HepG2 (cell line): ENCODE data around the gene HNRNPUL1. TPM values are rescaled to one million over a fixed set of nuclear protein-coding genes. Genes with fewer than 3 reads are reported as not detected.
A peak's percentile ranks its signal among the peaks of the same experiment; 100 is the strongest.

Source experiments
- LCORL ChIP-seq, 2 experiments: fragments of 450-650 bp in 1 of 2; sonication (generic) in 1 of 2; formaldehyde crosslinking in 1 of 2; IDR thresholded peaks; 2 replicates each; pipeline versions ENCODE4 v1.5.0 to v1.6.1; 2017 to 2020; ENCODE audit warnings: antibody characterized with exemption in 1 of 2, missing genetic modification reagents in 1 of 2
- PPARG ChIP-seq: conservative IDR thresholded peaks from 2 replicates; pipeline ENCODE4 v1.6.1; 2016; ENCODE audit warnings: missing biosample characterization, missing genetic modification reagents
- RELA ChIP-seq: sonication (generic); formaldehyde crosslinking; IDR thresholded peaks from 2 replicates; pipeline ENCODE4 v1.4.0; 2020; ENCODE audit warnings: missing genetic modification reagents
- ZNF234 ChIP-seq: sonication (generic); formaldehyde crosslinking; conservative IDR thresholded peaks from 2 replicates; pipeline ENCODE4 v1.5.1; 2020; ENCODE audit warnings: mild to moderate bottlenecking, missing genetic modification reagents
- ZNF772 ChIP-seq: sonication (generic); formaldehyde crosslinking; IDR thresholded peaks from 2 replicates; pipeline ENCODE4 v1.5.0; 2020; ENCODE audit warnings: mild to moderate bottlenecking, missing genetic modification reagents
- polyA plus RNA-seq, 8 experiments: library from polyadenylated mRNA; depleted of rRNA in 3 of 8; stranded (reverse) in 7 of 8; unstranded in 1 of 8; fragments of >200 nt; fragmentation: Illumina TruSeq in 4 of 8; extraction: Trizol in 4 of 8; gene quantifications; 2 replicates each; pipeline versions ENCODE4 v1.2.1 to v1.2.3, GENCODE V29; 2011 to 2016; ENCODE audit warnings: low read depth in 4 of 8, missing spikeins in 1 of 8, mixed read lengths in 1 of 8; ENCODE audit not compliant: insufficient read depth in 1 of 8
- total RNA-seq, 5 experiments: library from RNA; depleted of rRNA; stranded (reverse); fragments of >200 nt; fragmentation: Illumina TruSeq; extraction: Trizol; gene quantifications; 2 replicates each; pipeline ENCODE4 v1.2.3, GENCODE V29; 2016; ENCODE audit warnings: low read depth in 1 of 5
- TF ChIP-seq, protein P1 (sequence below): IDR thresholded peaks from 2 replicates; pipeline ENCODE4 v1.6.1; 2016; ENCODE audit warnings: mild to moderate bottlenecking
- TF ChIP-seq, protein P2 (sequence below): sonication (generic); formaldehyde crosslinking; IDR thresholded peaks from 2 replicates; pipeline ENCODE4 v1.4.0; 2020; ENCODE audit warnings: low read depth, mild to moderate bottlenecking, missing genetic modification reagents
- TF ChIP-seq, protein P3 (sequence below): sonication (generic); formaldehyde crosslinking; IDR thresholded peaks from 2 replicates; pipeline ENCODE4 v1.4.0; 2020; ENCODE audit warnings: missing genetic modification reagents, mild to moderate bottlenecking, borderline replicate concordance
- TF ChIP-seq, protein P4 (sequence below): sonication (generic); formaldehyde crosslinking; IDR thresholded peaks from 2 replicates; pipeline ENCODE4 v1.8.1; 2023; ENCODE audit warnings: mild to moderate bottlenecking, inconsistent platforms, moderate library complexity, missing genetic modification reagents, borderline replicate concordance
- TF ChIP-seq, protein P5 (sequence below): IDR thresholded peaks from 2 replicates; pipeline ENCODE4 v1.6.1; 2012; ENCODE audit warnings: low read length, improper control_type of control experiment
- TF ChIP-seq, protein P6 (sequence below): IDR thresholded peaks from 2 replicates; pipeline ENCODE4 v1.6.1; 2018; ENCODE audit warnings: missing genetic modification reagents
- TF ChIP-seq, protein P7 (sequence below): sonication (generic); formaldehyde crosslinking; IDR thresholded peaks from 2 replicates; pipeline ENCODE4 v1.4.0; 2020; ENCODE audit warnings: missing genetic modification reagents

HNRNPUL1 gene
- total and polyA plus RNA-seq, 2 of the 13 experiments (the other 11 are each of a cell fraction or from before 2014, with no cell fraction given) = 30.9 to 81.7 TPM

DNA sequence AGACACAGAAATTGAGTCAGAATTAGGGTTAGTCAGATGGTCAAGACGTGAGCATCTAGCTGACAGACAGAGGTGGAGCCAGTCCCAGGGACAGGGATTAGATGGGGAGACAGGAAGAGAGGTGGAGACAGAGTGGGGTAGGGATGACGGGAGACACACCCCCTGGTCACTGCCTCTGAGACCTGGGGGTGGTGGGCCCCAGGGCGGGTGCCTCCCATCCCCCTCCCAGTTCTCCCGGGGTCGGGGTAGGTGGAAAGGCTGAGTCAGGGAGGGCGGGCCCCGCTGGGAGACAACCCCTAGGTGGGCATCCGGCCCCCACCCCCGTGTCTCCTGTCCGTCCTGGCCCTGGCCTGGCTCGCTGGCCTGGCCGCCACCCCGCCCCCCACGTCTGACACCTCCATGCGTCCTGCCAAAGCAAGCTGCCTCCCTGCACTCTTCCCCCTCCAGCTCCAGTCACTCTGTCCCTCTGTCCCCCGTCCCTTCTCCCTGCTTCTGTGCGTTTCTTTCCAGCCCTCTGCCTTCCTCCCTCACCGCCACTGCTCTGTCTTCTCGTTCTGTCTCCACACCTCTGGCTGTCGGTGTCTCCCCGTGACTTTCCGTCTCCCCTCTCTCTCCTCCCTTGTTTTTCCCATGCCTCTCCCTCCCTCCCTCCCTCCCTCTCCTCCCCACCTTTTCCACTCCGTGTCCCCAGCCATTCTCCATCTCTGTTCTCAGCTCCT, 60.9 kb downstream of the HNRNPUL1 start (continued):
- TF ChIP-seq ZNF234 (CRISPR knock-in tag) (no peak), ZNF772 (0 out of 2 replicates have a peak, but pooled peaks have one; percentile 21), RELA (no peak), PPARG (CRISPR knock-in tag) (0 out of 2 replicates have a peak, but pooled peaks have one; percentile 31), LCORL (IDR thresholded peaks at IDR 0.05) (no peak), LCORL (CRISPR knock-in tag; IDR thresholded peaks at IDR 0.05) (peak; percentile 79)
- TF ChIP-seq, protein P1, sequence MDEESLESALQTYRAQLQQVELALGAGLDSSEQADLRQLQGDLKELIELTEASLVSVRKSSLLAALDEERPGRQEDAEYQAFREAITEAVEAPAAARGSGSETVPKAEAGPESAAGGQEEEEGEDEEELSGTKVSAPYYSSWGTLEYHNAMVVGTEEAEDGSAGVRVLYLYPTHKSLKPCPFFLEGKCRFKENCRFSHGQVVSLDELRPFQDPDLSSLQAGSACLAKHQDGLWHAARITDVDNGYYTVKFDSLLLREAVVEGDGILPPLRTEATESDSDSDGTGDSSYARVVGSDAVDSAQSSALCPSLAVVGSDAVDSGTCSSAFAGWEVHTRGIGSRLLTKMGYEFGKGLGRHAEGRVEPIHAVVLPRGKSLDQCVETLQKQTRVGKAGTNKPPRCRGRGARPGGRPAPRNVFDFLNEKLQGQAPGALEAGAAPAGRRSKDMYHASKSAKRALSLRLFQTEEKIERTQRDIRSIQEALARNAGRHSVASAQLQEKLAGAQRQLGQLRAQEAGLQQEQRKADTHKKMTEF = peak; percentile 51
- TF ChIP-seq, protein P2, sequence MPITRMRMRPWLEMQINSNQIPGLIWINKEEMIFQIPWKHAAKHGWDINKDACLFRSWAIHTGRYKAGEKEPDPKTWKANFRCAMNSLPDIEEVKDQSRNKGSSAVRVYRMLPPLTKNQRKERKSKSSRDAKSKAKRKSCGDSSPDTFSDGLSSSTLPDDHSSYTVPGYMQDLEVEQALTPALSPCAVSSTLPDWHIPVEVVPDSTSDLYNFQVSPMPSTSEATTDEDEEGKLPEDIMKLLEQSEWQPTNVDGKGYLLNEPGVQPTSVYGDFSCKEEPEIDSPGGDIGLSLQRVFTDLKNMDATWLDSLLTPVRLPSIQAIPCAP (CRISPR knock-in tag) = no peak
- TF ChIP-seq, protein P3, sequence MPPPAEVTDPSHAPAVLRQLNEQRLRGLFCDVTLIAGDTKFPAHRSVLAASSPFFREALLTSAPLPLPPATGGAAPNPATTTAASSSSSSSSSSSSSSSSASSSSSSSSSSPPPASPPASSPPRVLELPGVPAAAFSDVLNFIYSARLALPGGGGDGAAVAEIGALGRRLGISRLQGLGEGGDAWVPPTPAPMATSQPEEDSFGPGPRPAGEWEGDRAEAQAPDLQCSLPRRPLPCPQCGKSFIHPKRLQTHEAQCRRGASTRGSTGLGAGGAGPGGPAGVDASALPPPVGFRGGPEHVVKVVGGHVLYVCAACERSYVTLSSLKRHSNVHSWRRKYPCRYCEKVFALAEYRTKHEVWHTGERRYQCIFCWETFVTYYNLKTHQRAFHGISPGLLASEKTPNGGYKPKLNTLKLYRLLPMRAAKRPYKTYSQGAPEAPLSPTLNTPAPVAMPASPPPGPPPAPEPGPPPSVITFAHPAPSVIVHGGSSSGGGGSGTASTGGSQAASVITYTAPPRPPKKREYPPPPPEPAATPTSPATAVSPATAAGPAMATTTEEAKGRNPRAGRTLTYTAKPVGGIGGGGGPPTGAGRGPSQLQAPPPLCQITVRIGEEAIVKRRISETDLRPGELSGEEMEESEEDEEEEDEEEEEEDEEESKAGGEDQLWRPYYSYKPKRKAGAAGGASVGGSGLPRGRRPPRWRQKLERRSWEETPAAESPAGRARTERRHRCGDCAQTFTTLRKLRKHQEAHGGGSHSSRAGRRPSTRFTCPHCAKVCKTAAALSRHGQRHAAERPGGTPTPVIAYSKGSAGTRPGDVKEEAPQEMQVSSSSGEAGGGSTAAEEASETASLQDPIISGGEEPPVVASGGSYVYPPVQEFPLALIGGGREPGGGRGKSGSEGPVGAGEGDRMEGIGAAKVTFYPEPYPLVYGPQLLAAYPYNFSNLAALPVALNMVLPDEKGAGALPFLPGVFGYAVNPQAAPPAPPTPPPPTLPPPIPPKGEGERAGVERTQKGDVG (CRISPR knock-in tag) = no peak
- TF ChIP-seq, protein P4, sequence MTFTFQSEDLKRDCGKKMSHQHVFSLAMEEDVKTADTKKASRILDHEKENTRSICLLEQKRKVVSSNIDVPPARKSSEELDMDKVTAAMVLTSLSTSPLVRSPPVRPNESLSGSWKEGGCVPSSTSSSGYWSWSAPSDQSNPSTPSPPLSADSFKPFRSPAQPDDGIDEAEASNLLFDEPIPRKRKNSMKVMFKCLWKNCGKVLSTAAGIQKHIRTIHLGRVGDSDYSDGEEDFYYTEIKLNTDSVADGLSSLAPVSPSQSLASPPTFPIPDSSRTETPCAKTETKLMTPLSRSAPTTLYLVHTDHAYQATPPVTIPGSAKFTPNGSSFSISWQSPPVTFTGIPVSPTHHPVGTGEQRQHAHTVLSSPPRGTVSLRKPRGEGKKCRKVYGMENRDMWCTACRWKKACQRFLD (CRISPR knock-in tag) = no peak
- TF ChIP-seq, protein P5, sequence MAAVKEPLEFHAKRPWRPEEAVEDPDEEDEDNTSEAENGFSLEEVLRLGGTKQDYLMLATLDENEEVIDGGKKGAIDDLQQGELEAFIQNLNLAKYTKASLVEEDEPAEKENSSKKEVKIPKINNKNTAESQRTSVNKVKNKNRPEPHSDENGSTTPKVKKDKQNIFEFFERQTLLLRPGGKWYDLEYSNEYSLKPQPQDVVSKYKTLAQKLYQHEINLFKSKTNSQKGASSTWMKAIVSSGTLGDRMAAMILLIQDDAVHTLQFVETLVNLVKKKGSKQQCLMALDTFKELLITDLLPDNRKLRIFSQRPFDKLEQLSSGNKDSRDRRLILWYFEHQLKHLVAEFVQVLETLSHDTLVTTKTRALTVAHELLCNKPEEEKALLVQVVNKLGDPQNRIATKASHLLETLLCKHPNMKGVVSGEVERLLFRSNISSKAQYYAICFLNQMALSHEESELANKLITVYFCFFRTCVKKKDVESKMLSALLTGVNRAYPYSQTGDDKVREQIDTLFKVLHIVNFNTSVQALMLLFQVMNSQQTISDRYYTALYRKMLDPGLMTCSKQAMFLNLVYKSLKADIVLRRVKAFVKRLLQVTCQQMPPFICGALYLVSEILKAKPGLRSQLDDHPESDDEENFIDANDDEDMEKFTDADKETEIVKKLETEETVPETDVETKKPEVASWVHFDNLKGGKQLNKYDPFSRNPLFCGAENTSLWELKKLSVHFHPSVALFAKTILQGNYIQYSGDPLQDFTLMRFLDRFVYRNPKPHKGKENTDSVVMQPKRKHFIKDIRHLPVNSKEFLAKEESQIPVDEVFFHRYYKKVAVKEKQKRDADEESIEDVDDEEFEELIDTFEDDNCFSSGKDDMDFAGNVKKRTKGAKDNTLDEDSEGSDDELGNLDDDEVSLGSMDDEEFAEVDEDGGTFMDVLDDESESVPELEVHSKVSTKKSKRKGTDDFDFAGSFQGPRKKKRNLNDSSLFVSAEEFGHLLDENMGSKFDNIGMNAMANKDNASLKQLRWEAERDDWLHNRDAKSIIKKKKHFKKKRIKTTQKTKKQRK = no peak
- TF ChIP-seq, protein P6, sequence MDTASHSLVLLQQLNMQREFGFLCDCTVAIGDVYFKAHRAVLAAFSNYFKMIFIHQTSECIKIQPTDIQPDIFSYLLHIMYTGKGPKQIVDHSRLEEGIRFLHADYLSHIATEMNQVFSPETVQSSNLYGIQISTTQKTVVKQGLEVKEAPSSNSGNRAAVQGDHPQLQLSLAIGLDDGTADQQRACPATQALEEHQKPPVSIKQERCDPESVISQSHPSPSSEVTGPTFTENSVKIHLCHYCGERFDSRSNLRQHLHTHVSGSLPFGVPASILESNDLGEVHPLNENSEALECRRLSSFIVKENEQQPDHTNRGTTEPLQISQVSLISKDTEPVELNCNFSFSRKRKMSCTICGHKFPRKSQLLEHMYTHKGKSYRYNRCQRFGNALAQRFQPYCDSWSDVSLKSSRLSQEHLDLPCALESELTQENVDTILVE = peak; percentile 69; the same call in 1 of the 2 replicates
- TF ChIP-seq, protein P7, sequence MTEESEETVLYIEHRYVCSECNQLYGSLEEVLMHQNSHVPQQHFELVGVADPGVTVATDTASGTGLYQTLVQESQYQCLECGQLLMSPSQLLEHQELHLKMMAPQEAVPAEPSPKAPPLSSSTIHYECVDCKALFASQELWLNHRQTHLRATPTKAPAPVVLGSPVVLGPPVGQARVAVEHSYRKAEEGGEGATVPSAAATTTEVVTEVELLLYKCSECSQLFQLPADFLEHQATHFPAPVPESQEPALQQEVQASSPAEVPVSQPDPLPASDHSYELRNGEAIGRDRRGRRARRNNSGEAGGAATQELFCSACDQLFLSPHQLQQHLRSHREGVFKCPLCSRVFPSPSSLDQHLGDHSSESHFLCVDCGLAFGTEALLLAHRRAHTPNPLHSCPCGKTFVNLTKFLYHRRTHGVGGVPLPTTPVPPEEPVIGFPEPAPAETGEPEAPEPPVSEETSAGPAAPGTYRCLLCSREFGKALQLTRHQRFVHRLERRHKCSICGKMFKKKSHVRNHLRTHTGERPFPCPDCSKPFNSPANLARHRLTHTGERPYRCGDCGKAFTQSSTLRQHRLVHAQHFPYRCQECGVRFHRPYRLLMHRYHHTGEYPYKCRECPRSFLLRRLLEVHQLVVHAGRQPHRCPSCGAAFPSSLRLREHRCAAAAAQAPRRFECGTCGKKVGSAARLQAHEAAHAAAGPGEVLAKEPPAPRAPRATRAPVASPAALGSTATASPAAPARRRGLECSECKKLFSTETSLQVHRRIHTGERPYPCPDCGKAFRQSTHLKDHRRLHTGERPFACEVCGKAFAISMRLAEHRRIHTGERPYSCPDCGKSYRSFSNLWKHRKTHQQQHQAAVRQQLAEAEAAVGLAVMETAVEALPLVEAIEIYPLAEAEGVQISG (CRISPR knock-in tag) = peak; percentile 21; the same call in 1 of the 2 replicates
